HG03196 (cell line): Measurements from ENCODE around the gene CCNO.

ENCODE experiments used
- ATAC-seq: cut with Tn5 transposase; IDR thresholded peaks from one replicate; pipeline ENCODE4 v1.9.1; 2021; ENCODE audit not compliant: unreplicated experiment

CCNO gene

GRCh38 chr5:55232985-55233928, at the start of gene CCNO:
TSS of gene CCNO (minus strand) at chr5:55233608. CDS start at chr5:55233523, 85 bp downstream.
- ATAC-seq: no peak

- no peak for ATAC-seq
These were observed 45.4 kb upstream of the CCNO start for GRCh38 chr5:55278778-55279177.

- no peak for ATAC-seq
These were observed 43.4 kb upstream of the CCNO start for GRCh38 chr5:55276771-55277170.

- ATAC-seq: no peak
These were observed 24.9 kb upstream of the CCNO start for GRCh38 chr5:55258339-55258738.

GRCh38 chr5:55254802-55255201, 21.4 kb upstream of the CCNO start:
- ATAC-seq: no peak

GRCh38 chr5:55250064-55250463, 16.7 kb upstream of the CCNO start:
- no peak for ATAC-seq

GRCh38 chr5:55241746-55242145, 8.3 kb upstream of the CCNO start:
- ATAC-seq: no peak

- no peak for ATAC-seq
These were observed 3.4 kb upstream of the CCNO start for GRCh38 chr5:55236800-55237199.

- no peak for ATAC-seq
These were observed 803 bp upstream of the CCNO start for GRCh38 chr5:55234121-55234700.

GRCh38 chr5:55232271-55232984, 980 bp downstream of the CCNO start:
- ATAC-seq: no peak

GRCh38 chr5:55231919-55232270, 1.5 kb downstream of the CCNO start:
- no peak for ATAC-seq

- ATAC-seq: no peak
These were observed 2.1 kb downstream of the CCNO start for GRCh38 chr5:55231029-55231918.

- ATAC-seq: no peak
These were observed 3.2 kb downstream of the CCNO start for GRCh38 chr5:55230086-55230629.

GRCh38 chr5:55227664-55228430, 5.6 kb downstream of the CCNO start:
- no peak for ATAC-seq

- no peak for ATAC-seq
These were observed 6.3 kb downstream of the CCNO start, which contains the start of gene MCIDAS for GRCh38 chr5:55226934-55227663. TSS of gene MCIDAS (minus strand) at chr5:55227315. CDS start at chr5:55227138, 177 bp downstream.

GRCh38 chr5:55226027-55226933, 7.1 kb downstream of the CCNO start:
- ATAC-seq: no peak

GRCh38 chr5:55225346-55225745, 8.1 kb downstream of the CCNO start:
- no peak for ATAC-seq

GRCh38 chr5:55223812-55224240, 9.6 kb downstream of the CCNO start:
- no peak for ATAC-seq
